Posterior vena cava (tissue), 2 donors: ENCODE measurements around the gene AMACR. TPM values are rescaled to one million over a fixed set of nuclear protein-coding genes. Genes with fewer than 3 reads are reported as not detected.

Experiments used
- DNase-seq: peaks from one replicate; pipeline ENCODE4 v3.0.0-alpha.2; 2020; ENCODE audit warnings: low spot score
- intact Hi-C, 2 donors: fragments of 100-400 bp; cut with DNase I; formaldehyde crosslinking; loops; one replicate each; pipeline versions ENCODE4 v1.14.1 to v1.14.2; 2022 to 2023
- long read RNA-seq, 2 donors: library from polyadenylated mRNA; unstranded; transcript quantifications; one replicate each; pipeline ENCODE4 v2.0.0, GENCODE V29; 2020 to 2021
- total RNA-seq, 2 donors: library from RNA; stranded (reverse); fragmentation: NEBNext Ultra II Directional; extraction: Animal tissue kit (Norgen Biotek cat#: 25700); gene quantifications; one replicate each; pipeline ENCODE4 v1.2.1, GENCODE V29; 2021
- donor health status: DM: yes; HTN: yes; CAD: no.
- donor health status: DM: yes; HTN: yes; CAD: no.

The AMACR gene
- 1 to 10 TPM; 6.4 to 9.4 TPM for total RNA-seq
- long read RNA-seq, donor 1, full-length matches to known transcripts = 6 of 6 reads
- long read RNA-seq, donor 1, partial matches to known transcripts = 0 of 6 reads
- long read RNA-seq, donor 1, other reads (novel, unspliced or antisense) = 0 of 6 reads
- long read RNA-seq, donor 2, full-length matches to known transcripts = 15 of 15 reads
- long read RNA-seq, donor 2, partial matches to known transcripts = 0 of 15 reads
- long read RNA-seq, donor 2, other reads (novel, unspliced or antisense) = 0 of 15 reads

GRCh38 chr5:34007621-34008600, at the start of gene AMACR:
Gene AMACR (minus strand): TSS chr5:34008050. CDS start chr5:34008019, 31 bp downstream.
- DNase-seq = peak; percentile 96
- intact Hi-C loops = loop anchor here in 1 of 2 donors (10.0 kb wide), 2 partner anchors 457 to 537 kb away; no protein-coding TSS in a partner anchor

GRCh38 chr5:34057569-34057968, 49.7 kb upstream of the AMACR start:
- no peak for DNase-seq

DNA sequence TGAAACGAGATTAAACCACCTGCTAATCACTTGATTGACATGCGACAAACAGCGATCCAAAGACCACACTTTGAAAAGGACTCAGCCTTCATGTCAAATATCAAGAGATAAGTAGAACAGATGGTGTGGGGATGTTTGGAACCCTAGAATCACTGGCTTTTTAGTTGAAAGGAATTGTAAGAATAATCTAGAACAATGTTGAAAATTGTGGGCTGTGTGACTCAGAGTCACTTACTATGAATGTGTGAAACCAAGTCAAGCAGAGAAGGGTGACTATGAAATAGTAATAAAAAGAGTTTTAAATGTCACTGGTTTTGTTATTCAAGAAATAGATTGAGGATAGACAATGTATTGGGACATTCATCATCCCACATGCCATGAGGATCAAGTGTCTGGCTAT, 49.3 kb upstream of the AMACR start:
- DNase-seq = no peak
- intact Hi-C loops = no loop called here

More at GRCh38 chr5:34057569-34057968, 49.7 kb upstream of the AMACR start:
- intact Hi-C loops = no loop called here

DNA sequence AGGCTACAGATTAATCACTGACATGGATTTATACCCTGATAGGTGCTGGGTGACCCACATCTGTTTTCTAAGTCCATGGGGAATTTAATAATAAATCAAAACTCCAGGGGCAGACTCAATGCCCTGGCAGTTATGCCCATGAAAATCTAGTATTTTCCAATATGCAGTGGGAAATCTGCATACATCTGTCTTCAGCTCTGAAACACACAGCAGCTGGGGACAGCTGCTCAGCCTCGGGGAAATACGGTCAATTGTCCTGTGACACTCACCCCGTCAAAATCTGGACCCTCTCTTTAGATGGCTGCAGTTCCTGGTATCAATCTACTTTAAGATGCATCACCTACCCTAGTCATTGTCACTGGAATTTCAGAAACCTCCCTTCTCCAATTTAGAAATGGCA, 47.8 kb upstream of the AMACR start:
- intact Hi-C loops = no loop called here

GRCh38 chr5:34054400-34054729, 46.5 kb upstream of the AMACR start:
- intact Hi-C loops = no loop called here
- DNase-seq = no peak

More for the DNA sequence above, 47.8 kb upstream of the AMACR start:
- no peak for DNase-seq

DNA sequence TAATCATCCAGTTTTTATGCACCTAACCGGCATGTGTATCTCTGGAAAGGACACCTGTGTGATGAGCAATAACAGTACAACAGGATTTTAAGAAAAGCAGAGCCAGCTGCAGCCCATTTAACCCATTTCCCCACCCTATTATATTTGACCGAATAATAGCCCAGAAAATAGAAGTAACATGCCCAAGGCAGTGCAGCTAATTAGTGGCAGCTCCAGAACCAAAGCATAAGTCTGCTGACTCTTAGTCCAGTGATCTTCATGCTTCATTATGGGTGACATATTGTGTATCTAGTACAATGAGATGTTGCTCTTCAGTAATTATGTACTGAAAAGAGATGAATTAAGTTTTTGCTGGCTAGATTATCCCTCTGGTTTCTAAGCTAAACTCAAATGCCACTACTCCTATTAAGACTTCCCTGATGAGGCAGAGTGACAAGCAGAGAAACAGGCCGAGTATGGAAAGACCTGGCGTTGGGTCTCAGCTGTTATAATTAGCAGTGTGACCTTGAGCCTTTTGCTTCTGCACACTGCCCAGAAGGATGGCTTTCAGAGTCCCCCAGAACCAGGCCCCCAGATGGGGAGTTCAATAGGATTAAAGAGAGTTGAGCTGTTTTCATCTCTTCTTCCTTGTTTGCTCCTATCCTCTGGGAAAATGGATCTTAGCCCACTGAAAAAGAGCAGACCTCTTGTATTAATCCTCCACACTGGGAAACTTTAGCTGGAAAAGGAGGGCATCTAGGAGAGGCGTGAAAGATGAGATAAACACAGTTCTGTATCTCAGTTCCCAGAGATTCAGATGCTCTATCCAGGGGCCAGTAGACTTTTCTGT, 45.9 kb upstream of the AMACR start:
- intact Hi-C loops = no loop called here
- no peak for DNase-seq

DNA sequence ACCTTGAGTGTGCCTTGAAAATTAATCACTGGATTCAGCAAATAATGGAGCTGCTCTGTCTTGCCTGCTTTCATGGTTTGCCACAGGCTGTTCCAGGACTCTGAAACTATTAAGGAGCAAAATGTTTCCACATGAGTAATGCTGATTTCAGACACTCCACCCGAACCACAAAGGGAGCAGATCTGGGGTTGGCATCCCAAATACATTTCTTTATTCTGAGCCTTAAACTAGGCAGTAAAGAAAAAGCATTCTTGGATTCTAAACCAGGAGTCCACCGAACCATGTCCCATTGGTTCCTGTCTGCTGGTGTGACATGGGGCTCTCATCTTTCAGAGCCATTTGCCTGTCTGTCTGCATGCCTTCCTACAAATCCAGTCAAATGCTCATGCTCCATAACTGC, 45.3 kb upstream of the AMACR start:
- intact Hi-C loops = no loop called here
- no peak for DNase-seq

DNA sequence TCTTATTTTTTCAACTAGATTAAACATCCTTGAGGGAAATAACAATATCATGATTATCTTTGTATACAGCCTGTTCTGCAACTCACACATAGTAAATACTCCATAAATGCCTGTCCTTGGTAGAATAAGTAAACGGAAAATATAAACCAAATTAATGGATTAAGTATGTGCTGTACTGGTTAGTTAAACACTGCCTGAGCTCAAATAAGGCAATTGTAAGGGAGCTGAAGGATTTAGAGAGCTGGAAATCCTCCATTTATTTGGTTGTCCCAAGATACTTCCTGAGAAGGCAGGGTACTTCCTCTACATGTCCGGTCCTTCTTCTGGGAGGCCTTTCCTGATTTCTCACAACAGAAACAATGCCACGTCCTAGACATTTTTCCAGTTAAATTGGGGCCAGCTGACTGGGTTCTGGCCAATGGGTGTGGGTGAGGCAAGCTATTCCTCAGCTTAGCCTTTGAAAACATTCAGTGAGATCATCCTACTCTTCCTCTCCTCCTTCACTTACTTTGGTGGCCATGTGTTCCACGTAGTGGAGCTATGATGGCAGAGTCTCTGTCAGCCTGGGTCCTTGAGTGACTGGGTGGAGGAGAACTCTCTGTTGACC, 43.6 kb upstream of the AMACR start:
- no peak for DNase-seq
- intact Hi-C loops = no loop called here

GRCh38 chr5:34047774-34048572, 40.1 kb upstream of the AMACR start:
- intact Hi-C loops = no loop called here
- no peak for DNase-seq

GRCh38 chr5:34047143-34047542, 39.3 kb upstream of the AMACR start:
- intact Hi-C loops = no loop called here
- no peak for DNase-seq

GRCh38 chr5:34045996-34046395, 38.1 kb upstream of the AMACR start:
- intact Hi-C loops = no loop called here
- DNase-seq = no peak

DNA sequence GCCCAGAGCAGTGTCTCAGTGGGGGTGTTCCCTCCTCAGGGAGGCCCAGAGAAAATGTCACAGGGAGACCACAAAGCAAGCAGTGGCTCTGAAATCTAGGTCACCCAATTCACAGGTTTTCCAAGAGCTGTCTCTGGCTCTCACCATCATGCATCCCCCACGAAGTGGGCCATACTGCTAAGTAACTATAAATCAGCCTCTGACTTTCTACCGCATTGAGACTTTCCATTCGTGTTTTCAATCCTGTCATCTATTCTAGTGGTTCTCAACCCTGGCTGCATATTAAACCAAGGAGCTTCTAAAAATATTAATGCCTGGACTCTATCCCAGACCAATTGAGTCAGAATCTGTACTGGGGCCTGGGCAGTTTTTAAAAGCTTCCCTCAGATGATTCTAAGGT, 37.2 kb upstream of the AMACR start:
- no peak for DNase-seq
- intact Hi-C loops = no loop called here

DNA sequence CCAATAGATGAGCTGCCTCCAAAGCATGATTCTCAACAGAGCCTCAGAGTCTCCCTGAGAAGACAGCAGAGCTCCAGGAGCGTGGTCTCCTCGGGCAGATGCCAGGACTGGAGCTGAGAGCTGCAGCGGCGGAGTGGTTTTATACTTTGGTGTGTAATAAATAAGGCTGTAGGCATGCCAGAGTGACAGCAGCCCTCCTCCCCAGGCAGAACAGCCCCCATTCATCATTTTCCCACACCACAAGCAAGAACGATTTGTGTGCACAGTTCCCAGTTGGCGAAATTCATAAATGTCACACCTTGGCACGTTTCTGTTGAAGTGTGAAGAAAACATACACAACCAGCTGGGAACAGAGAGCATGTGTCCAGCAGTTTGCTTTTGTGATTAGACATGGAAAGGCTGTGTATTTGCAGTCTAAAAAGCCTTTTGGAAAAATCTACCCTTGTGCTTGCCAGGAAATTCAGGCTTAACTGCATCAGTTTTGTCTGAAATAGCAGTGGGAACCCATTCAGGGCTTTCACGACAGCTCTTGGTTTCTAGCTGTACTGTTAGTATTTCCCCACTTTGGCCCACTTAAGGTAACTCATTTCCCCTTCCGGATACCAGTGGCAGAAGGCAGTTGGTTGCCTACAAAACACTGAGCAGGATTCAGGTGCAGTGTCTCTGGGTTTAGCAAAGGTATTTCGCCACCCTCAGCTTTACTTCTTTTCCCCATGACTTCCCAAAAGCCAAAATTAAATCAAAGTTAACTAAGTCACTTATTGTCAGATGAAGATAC, 35.4 kb upstream of the AMACR start, which contains the start of gene C1QTNF3:
Gene C1QTNF3 (minus strand): TSS at position 115 of the 778 bp plus-strand sequence. CDS start 88 bp downstream, at position 27.
- DNase-seq = no peak
- intact Hi-C loops = no loop called here

- intact Hi-C loops = no loop called here
- peak; percentile 84 for DNase-seq
Observed at GRCh38 chr5:34042321-34042720, 34.5 kb upstream of the AMACR start.

DNA sequence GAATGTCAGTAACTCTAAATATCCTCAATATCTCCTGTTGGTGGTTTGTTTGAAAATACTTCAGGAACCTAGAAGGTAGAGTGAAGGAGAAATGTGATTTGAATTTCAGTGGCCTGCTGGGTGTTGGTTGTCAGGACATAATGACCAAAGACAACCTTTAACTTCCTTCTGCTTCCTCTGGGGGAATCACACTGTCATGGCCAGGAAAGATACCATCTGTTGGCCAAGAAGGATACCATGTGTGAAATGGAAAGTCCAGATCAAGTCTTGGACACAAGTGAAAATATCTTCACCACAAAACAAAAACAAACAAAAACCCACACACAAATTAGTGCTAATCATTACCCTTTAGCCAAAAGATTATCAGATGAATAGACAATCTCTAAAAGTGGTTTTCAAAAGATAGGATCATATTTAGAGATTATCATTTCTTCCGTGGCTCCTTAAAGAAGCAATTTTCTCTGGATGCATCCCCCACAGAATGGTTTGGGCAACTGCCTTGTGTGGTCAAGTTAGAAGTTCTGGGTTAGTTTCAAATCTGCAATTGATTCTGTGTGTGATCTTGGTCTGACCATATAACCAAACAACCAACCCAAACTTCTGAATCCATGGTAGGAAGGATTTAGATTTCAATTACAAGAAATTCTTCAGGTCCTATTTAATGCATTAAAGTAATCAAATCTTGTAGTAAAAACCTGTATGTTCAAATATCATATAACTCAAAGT, 33.6 kb upstream of the AMACR start:
- intact Hi-C loops = no loop called here
- no peak for DNase-seq

DNA sequence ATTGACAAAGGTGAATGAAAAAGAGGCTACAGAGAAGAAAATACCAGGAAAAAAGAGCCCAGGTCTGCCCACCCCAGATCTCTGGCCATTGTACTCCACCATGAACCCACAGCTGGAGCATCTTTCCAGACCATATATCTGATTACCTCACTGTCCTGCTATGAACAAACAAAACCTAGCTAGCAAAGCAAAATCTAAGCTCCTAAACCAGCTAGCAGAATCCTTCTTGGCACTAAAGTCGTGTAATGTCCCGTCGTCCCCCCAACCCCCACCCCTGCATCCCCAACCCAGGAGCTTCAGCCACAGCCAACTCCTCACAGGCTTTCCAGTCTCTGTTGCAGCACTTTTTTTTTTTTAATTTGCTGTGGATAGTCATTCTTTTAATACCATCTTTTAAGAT, 32.6 kb upstream of the AMACR start:
- intact Hi-C loops = no loop called here
- DNase-seq = no peak
